A673 (cell line): ENCODE data around the gene ZNRF4. TPM values are rescaled to one million over a fixed set of nuclear protein-coding genes. Genes with fewer than 3 reads are reported as not detected.
"Not testable (repeated sequence)": the region's sequence is repeated elsewhere in the genome, so short reads cannot be mapped to it uniquely, and the experiment has no call there.

Source experiments
- BruUV-seq: library from RNA; stranded (reverse); fragments of 400-500 nt; replicated peaks from 2 replicates; lab custom pipeline; 2021; lab: Mats Ljungman, UMichigan
- CTCF ChIA-PET: fragments of 300-600 bp; sonication (Branson Sonifier 250); formaldehyde crosslinking; loops from one replicate; lab custom pipeline; 2022; ENCODE audit warnings: antibody characterized with exemption; lab: Charles Lee
- POLR2A ChIA-PET: fragments of 300-600 bp; sonication (Branson Sonifier 250); formaldehyde crosslinking; loops from one replicate; lab custom pipeline; 2022; ENCODE audit warnings: antibody characterized with exemption; ENCODE audit not compliant: low non-redundant PET; lab: Charles Lee
- DNase-seq: peaks from one replicate; pipeline ENCODE4 v3.0.0-alpha.2; 2015; ENCODE audit warnings: low spot score
- H3K27ac ChIP-seq: fragments of 200-600 bp; sonication (generic); 2 replicates; pipeline ENCODE4 v1.5.1; 2016; ENCODE audit warnings: mixed run types, low read depth, mild to moderate bottlenecking, mixed read lengths, antibody characterized with exemption, low read length; ENCODE audit not compliant: poor library complexity, severe bottlenecking
- H3K27me3 ChIP-seq: fragments of 200-600 bp; sonication (generic); replicated peaks from 2 replicates; pipeline ENCODE4 v1.6.1; 2017; ENCODE audit warnings: mixed run types, low read depth, mild to moderate bottlenecking, mixed read lengths, antibody characterized with exemption, low read length; ENCODE audit not compliant: insufficient read depth, poor library complexity
- H3K36me3 ChIP-seq: fragments of 200-600 bp; sonication (generic); 2 replicates; pipeline ENCODE4 v1.6.1; 2016; ENCODE audit warnings: mixed run types, mild to moderate bottlenecking, mixed read lengths, antibody characterized with exemption, low read length; ENCODE audit not compliant: insufficient read depth, poor library complexity, severe bottlenecking
- H3K4me1 ChIP-seq: fragments of 200-600 bp; sonication (generic); 2 replicates; pipeline ENCODE4 v1.6.1; 2017; ENCODE audit warnings: mixed run types, mild to moderate bottlenecking, mixed read lengths, antibody characterized with exemption, low read length; ENCODE audit not compliant: insufficient read depth, poor library complexity, severe bottlenecking
- H3K4me3 ChIP-seq: fragments of 200-600 bp; sonication (generic); 2 replicates; pipeline ENCODE4 v1.5.1; 2016; ENCODE audit warnings: low read depth, mixed run types, mild to moderate bottlenecking, mixed read lengths, low read length; ENCODE audit not compliant: poor library complexity, severe bottlenecking
- H3K9me3 ChIP-seq: fragments of 200-600 bp; sonication (generic); 2 replicates; pipeline ENCODE4 v1.6.1; 2016; ENCODE audit warnings: mixed run types, low read depth, mild to moderate bottlenecking, mixed read lengths, antibody characterized with exemption, low read length; ENCODE audit not compliant: poor library complexity, severe bottlenecking
- EZH2 ChIP-seq: fragments of 200-600 bp; sonication (generic); IDR thresholded peaks from 2 replicates; pipeline ENCODE4 v1.6.1; 2017; ENCODE audit warnings: borderline replicate concordance, low read depth, mild to moderate bottlenecking, mixed read lengths, antibody characterized with exemption, low read length; ENCODE audit not compliant: poor library complexity, severe bottlenecking
- intact Hi-C: fragments of 100-400 bp; cut with micrococcal nuclease; formaldehyde crosslinking; loops from one replicate; pipeline ENCODE4 v1.10.0; 2022; ENCODE audit not compliant: unreplicated experiment
- total RNA-seq: library from RNA; stranded (reverse); gene quantifications from 2 replicates; pipeline ENCODE4 v1.2.3, GENCODE V29; 2021
- TF ChIP-seq, protein P1 (sequence below): fragments of 300-800, 200-600 bp; sonication (generic); conservative IDR thresholded peaks from 2 replicates; pipeline ENCODE4 v1.5.1; 2017; ENCODE audit warnings: low read depth, mild to moderate bottlenecking, antibody characterized with exemption, low read length, moderate library complexity, mixed read lengths

ZNRF4 gene
- total RNA-seq, 1 experiment from 2014 or later: not detected

DNA sequence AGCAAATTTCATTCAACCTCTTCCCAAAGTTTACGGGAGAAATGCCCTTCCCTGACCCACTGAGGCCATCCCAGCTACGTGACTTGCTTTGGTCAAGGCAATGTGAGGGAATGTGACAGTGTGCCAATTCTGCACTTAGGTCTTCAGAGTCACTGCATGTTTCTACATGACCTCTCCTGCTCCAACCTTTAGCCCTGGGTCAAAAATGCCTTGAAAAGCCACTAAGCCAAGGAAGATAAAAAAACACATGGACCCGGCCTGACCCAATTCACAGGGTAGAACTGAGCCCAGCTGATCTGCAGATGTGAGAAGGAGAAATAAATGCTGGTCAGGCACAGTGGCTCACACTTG is 30.0 kb downstream of the ZNRF4 start:
- intact Hi-C loops: no loop called here
- Histone ChIP-seq H3K4me1 (peaks cover 9% of the 10 kb centered on the region), H3K4me3 (no peak overlapping the region), H3K9me3 (peaks cover 4% of the 10 kb centered on the region), H3K27me3 (no peaks in the 10 kb centered on the region), H3K36me3 (no peaks in the 10 kb centered on the region), H3K27ac (no peak overlapping the region)
- POLR2A ChIA-PET: no interaction called here
- DNase-seq: no peak
- no TSS peak for BruUV-seq
- TF ChIP-seq, protein P1, sequence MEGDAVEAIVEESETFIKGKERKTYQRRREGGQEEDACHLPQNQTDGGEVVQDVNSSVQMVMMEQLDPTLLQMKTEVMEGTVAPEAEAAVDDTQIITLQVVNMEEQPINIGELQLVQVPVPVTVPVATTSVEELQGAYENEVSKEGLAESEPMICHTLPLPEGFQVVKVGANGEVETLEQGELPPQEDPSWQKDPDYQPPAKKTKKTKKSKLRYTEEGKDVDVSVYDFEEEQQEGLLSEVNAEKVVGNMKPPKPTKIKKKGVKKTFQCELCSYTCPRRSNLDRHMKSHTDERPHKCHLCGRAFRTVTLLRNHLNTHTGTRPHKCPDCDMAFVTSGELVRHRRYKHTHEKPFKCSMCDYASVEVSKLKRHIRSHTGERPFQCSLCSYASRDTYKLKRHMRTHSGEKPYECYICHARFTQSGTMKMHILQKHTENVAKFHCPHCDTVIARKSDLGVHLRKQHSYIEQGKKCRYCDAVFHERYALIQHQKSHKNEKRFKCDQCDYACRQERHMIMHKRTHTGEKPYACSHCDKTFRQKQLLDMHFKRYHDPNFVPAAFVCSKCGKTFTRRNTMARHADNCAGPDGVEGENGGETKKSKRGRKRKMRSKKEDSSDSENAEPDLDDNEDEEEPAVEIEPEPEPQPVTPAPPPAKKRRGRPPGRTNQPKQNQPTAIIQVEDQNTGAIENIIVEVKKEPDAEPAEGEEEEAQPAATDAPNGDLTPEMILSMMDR: no peak
- TF ChIP-seq EZH2: no peak
- CTCF ChIA-PET: no interaction called here

DNA sequence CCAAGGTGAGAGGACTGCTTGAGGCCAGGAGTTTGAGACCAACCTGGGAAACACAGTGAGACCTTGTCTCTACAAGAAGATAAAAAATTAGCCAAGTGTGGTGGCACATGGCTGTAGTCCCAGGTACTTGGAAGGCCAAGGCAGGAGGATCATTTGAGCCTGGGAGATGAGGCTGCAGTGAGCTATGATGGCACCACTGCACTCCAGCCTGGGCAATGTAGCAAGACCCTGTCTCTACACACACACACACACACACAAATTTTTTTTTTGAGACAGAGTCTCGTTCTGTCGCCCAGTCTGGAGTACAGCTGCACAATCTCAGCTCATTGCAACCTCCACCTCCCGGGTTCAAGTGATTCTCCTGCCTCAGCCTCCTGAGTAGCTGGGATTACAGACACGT is 30.4 kb downstream of the ZNRF4 start:
- POLR2A ChIA-PET, BruUV-seq, H3K36me3 ChIP-seq, intact Hi-C loops, CTCF ChIA-PET, H3K27ac ChIP-seq, H3K9me3 ChIP-seq, DNase-seq, H3K4me1 ChIP-seq, H3K27me3 ChIP-seq, H3K4me3 ChIP-seq: not testable (repeated sequence)

DNA sequence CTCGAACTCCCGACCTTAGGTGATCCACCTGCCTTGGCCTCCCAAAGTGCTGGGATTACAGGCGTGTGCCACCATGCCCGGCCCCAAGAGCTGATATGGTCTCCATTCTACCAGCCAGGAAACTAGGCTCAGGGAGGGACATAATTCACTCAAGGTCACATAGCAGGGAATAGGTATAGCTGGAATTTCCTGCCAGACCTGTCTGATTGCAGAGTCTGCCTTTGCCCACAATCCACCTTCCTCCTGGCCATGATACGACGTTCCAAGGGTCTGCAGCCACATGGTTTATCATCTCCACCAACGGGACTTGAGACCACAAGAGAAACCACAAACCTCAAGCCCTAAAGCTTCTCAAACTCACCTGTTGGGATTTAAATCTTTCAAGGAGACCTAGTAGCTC is 32.0 kb downstream of the ZNRF4 start:
- TF ChIP-seq, protein P1: no peak
- no peak for TF ChIP-seq EZH2
- BruUV-seq: no TSS peak
- Histone ChIP-seq H3K27me3 (no peaks in the 10 kb centered on the region), H3K4me1 (peaks cover 9% of the 10 kb centered on the region), H3K36me3 (no peaks in the 10 kb centered on the region), H3K9me3 (no peaks in the 10 kb centered on the region), H3K4me3 (no peak overlapping the region), H3K27ac (no peak overlapping the region)
- ChIA-PET CTCF (no interaction called here), POLR2A (no interaction called here)
- no peak for DNase-seq
- intact Hi-C loops: no loop called here

DNA sequence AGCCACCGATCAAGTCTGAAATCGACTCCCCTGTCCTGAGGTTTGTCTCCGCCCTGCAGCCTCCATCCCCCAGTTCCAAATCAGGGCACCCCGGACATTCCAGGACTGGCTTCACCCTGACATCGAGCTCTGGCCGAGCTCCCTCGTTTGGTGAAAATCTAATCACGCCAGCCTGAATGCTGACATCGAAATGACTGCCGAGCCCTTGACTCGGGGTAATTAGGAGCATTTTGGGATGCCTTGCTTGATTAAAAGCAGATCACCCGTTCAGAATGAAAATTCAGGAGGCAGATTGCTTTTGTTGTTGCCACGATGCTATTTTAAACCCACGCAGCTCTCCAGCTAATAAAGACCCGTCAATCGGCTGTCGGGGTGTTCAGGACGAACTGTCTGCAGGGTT is 34.3 kb downstream of the ZNRF4 start:
- DNase-seq: no peak
- Histone ChIP-seq H3K4me3 (no peak overlapping the region), H3K36me3 (no peaks in the 10 kb centered on the region), H3K4me1 (peaks cover 1% of the 10 kb centered on the region), H3K27ac (no peak overlapping the region), H3K9me3 (no peaks in the 10 kb centered on the region), H3K27me3 (no peaks in the 10 kb centered on the region)
- intact Hi-C loops: no loop called here
- TF ChIP-seq EZH2: no peak
- TF ChIP-seq, protein P1: no peak
- CTCF ChIA-PET: no interaction called here
- no TSS peak for BruUV-seq
- POLR2A ChIA-PET: interaction anchor here (0.5 to 0.7 kb wide), 2 partner anchors 155 to 197 kb away, joined by 3 to 12 read pairs; no protein-coding TSS in a partner anchor
